ENCODE measurements around the gene RPL13. TPM values are rescaled to one million over a fixed set of nuclear protein-coding genes. Genes with fewer than 3 reads are reported as not detected.

The RPL13 gene
- polyA plus RNA-seq, 6 donors from 2014 or later = 3,620 to 5,980 (median 5,028) TPM

GRCh38 chr16:89595330-89596060, 35.0 kb downstream of the RPL13 start:
- Mint-ChIP-seq H3K9me3 (no peaks in the 10 kb centered on the region), H3K27me3 (no peaks in the 10 kb centered on the region), H3K36me3 (no peaks in the 10 kb centered on the region), H3K4me3 (no peak overlapping the region), H3K4me1 (no peaks in the 10 kb centered on the region), H3K27ac (no peak overlapping the region)
- ATAC-seq (ENCODE audit: low read depth in 2 of 2) (no peak), DNase-seq (no peak)

GRCh38 chr16:89596061-89596689, 35.7 kb downstream of the RPL13 start:
- no peak for DNase-seq
- Mint-ChIP-seq H3K9me3 (no peaks in the 10 kb centered on the region), H3K27ac (no peak overlapping the region), H3K36me3 (no peaks in the 10 kb centered on the region), H3K4me1 (no peaks in the 10 kb centered on the region), H3K27me3 (no peaks in the 10 kb centered on the region), H3K4me3 (no peak overlapping the region)
- ATAC-seq (ENCODE audit: low read depth in 2 of 2) = no peak

- H3K36me3 Mint-ChIP-seq = no peaks in the 10 kb centered on the region
- peaks cover 0 to 4% (median 0%) of the 10 kb centered on the region in 3 donors for H3K27me3 Mint-ChIP-seq
- ATAC-seq (ENCODE audit: low read depth in 2 of 2) (no peak), DNase-seq (no peak)
- no peaks in the 10 kb centered on the region for H3K4me1 Mint-ChIP-seq
- no peak overlapping the region for H3K4me3 Mint-ChIP-seq
- H3K27ac Mint-ChIP-seq = no peak overlapping the region
- no peaks in the 10 kb centered on the region for H3K9me3 Mint-ChIP-seq
These were observed 36.6 kb downstream of the RPL13 start for GRCh38 chr16:89596957-89597649.

GRCh38 chr16:89598199-89598598, 37.7 kb downstream of the RPL13 start:
- H3K27me3 Mint-ChIP-seq = peaks cover 0 to 15% (median 6%) of the 10 kb centered on the region in 3 donors
- no peaks in the 10 kb centered on the region for H3K36me3 Mint-ChIP-seq
- ATAC-seq (ENCODE audit: low read depth in 2 of 2) (no peak), DNase-seq (no peak)
- no peak overlapping the region for H3K27ac Mint-ChIP-seq
- H3K4me3 Mint-ChIP-seq = no peak overlapping the region
- H3K9me3 Mint-ChIP-seq = no peaks in the 10 kb centered on the region
- H3K4me1 Mint-ChIP-seq = peaks cover 6 to 9% (median 6%) of the 10 kb centered on the region in 3 donors

- Mint-ChIP-seq H3K4me1 (peaks cover 6 to 10% (median 6%) of the 10 kb centered on the region in 3 donors), H3K4me3 (no peak overlapping the region), H3K36me3 (no peaks in the 10 kb centered on the region), H3K9me3 (no peaks in the 10 kb centered on the region), H3K27ac (peak overlapping the region in 1 of 6 donors; percentile 39), H3K27me3 (peaks cover 0 to 16% (median 6%) of the 10 kb centered on the region in 3 donors)
- ATAC-seq (ENCODE audit: low read depth in 2 of 2) (peak; percentile 47 to 59), DNase-seq (no peak)
These were observed 39.0 kb downstream of the RPL13 start for GRCh38 chr16:89599451-89599858.

GRCh38 chr16:89599902-89600301, 39.4 kb downstream of the RPL13 start:
- Mint-ChIP-seq H3K9me3 (no peaks in the 10 kb centered on the region), H3K4me3 (no peak overlapping the region), H3K4me1 (peaks cover 6 to 10% (median 6%) of the 10 kb centered on the region in 3 donors), H3K27ac (no peak overlapping the region), H3K27me3 (peaks cover 0 to 16% (median 6%) of the 10 kb centered on the region in 3 donors), H3K36me3 (no peaks in the 10 kb centered on the region)
- ATAC-seq (ENCODE audit: low read depth in 2 of 2) (no peak), DNase-seq (no peak)

- no peak overlapping the region for H3K4me3 Mint-ChIP-seq
These were observed 39.9 kb downstream of the RPL13 start for GRCh38 chr16:89600427-89600826.

GRCh38 chr16:89600956-89601355, 40.5 kb downstream of the RPL13 start:
- no peak for ATAC-seq (ENCODE audit: low read depth in 2 of 2)
- H3K36me3 Mint-ChIP-seq = no peaks in the 10 kb centered on the region
- H3K4me3 Mint-ChIP-seq = no peak overlapping the region
- DNase-seq = no peak
- H3K27ac Mint-ChIP-seq = peak overlapping the region in 1 of 6 donors; percentile 15
- H3K27me3 Mint-ChIP-seq = peaks cover 0 to 16% (median 6%) of the 10 kb centered on the region in 3 donors
- peaks cover 6 to 10% (median 6%) of the 10 kb centered on the region in 3 donors for H3K4me1 Mint-ChIP-seq
- H3K9me3 Mint-ChIP-seq = no peaks in the 10 kb centered on the region

More at GRCh38 chr16:89600427-89600826, 39.9 kb downstream of the RPL13 start:
- H3K36me3 Mint-ChIP-seq = no peaks in the 10 kb centered on the region
- ATAC-seq (ENCODE audit: low read depth in 2 of 2) (no peak), DNase-seq (no peak)
- peaks cover 0 to 16% (median 6%) of the 10 kb centered on the region in 3 donors for H3K27me3 Mint-ChIP-seq
- peak overlapping the region in 1 of 6 donors; percentile 15 for H3K27ac Mint-ChIP-seq
- peaks cover 6 to 10% (median 6%) of the 10 kb centered on the region in 3 donors for H3K4me1 Mint-ChIP-seq
- H3K9me3 Mint-ChIP-seq = no peaks in the 10 kb centered on the region

- Mint-ChIP-seq H3K27me3 (peaks cover 0 to 16% (median 6%) of the 10 kb centered on the region in 3 donors), H3K36me3 (no peaks in the 10 kb centered on the region), H3K4me3 (no peak overlapping the region), H3K27ac (peak overlapping the region in 1 of 6 donors; percentile 78), H3K4me1 (peaks cover 6 to 10% (median 6%) of the 10 kb centered on the region in 3 donors), H3K9me3 (no peaks in the 10 kb centered on the region)
- DNase-seq = no peak
- ATAC-seq (ENCODE audit: low read depth in 2 of 2) = no peak
These were observed 41.4 kb downstream of the RPL13 start for GRCh38 chr16:89601906-89602272.

- Mint-ChIP-seq H3K27me3 (peaks cover 0 to 16% (median 6%) of the 10 kb centered on the region in 3 donors), H3K27ac (peak overlapping the region in 1 of 6 donors; percentile 78), H3K4me3 (peak overlapping the region in 1 of 8 donors; percentile 15), H3K36me3 (no peaks in the 10 kb centered on the region), H3K9me3 (no peaks in the 10 kb centered on the region), H3K4me1 (peaks cover 6 to 10% (median 6%) of the 10 kb centered on the region in 3 donors)
- no peak for DNase-seq
- ATAC-seq (ENCODE audit: low read depth in 2 of 2) = peak; percentile 50 to 62
These were observed 41.9 kb downstream of the RPL13 start for GRCh38 chr16:89602273-89602951.

- no peak overlapping the region for H3K27ac Mint-ChIP-seq
These were observed 42.6 kb downstream of the RPL13 start for GRCh38 chr16:89602952-89603590.

GRCh38 chr16:89604764-89605163, 44.3 kb downstream of the RPL13 start:
- no peak overlapping the region for H3K27ac Mint-ChIP-seq
- H3K9me3 Mint-ChIP-seq = no peaks in the 10 kb centered on the region
- no peaks in the 10 kb centered on the region for H3K36me3 Mint-ChIP-seq

More at GRCh38 chr16:89602952-89603590, 42.6 kb downstream of the RPL13 start:
- ATAC-seq (ENCODE audit: low read depth in 2 of 2) = no peak
- Mint-ChIP-seq H3K4me1 (peaks cover 6 to 10% (median 6%) of the 10 kb centered on the region in 3 donors), H3K9me3 (no peaks in the 10 kb centered on the region), H3K27me3 (peaks cover 0 to 16% (median 6%) of the 10 kb centered on the region in 3 donors), H3K36me3 (no peaks in the 10 kb centered on the region), H3K4me3 (peak overlapping the region in 3 of 8 donors; percentile 5 to 16 (median 15))
- DNase-seq = no peak

More at GRCh38 chr16:89604764-89605163, 44.3 kb downstream of the RPL13 start:
- Mint-ChIP-seq H3K4me1 (peaks cover 6 to 10% (median 6%) of the 10 kb centered on the region in 3 donors), H3K27me3 (peaks cover 0 to 16% (median 6%) of the 10 kb centered on the region in 3 donors), H3K4me3 (no peak overlapping the region)
- no peak for DNase-seq
- ATAC-seq (ENCODE audit: low read depth in 2 of 2) = no peak

Data from naive B cell (primary cell).